GM21723 (cell line): ENCODE results near the gene ALCAM.

Source experiments
- ATAC-seq: cut with Tn5 transposase; IDR thresholded peaks from one replicate; pipeline ENCODE4 v1.9.1; 2021; ENCODE audit warnings: mild to moderate bottlenecking, moderate library complexity; ENCODE audit not compliant: unreplicated experiment

Gene ALCAM

DNA sequence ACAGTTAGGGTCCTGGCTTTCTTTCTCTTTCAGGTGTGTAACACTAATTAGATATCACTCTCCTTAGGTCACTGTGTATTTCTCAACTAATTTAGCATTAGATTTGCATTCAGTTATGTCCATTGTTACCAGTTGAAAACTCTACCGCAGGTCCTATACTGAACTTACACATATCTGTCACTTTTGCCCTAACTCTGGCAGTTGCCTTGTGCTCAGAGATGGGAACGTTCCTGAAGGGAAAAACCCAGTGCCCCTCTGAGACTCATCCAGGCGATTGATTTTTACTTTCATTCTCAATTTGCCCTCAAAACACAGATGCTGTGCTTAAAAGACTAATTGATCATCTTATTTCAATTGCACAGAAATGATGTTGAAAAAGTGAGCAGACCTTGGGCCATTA lies 249.1 kb downstream of the ALCAM start:
- no peak for ATAC-seq

DNA sequence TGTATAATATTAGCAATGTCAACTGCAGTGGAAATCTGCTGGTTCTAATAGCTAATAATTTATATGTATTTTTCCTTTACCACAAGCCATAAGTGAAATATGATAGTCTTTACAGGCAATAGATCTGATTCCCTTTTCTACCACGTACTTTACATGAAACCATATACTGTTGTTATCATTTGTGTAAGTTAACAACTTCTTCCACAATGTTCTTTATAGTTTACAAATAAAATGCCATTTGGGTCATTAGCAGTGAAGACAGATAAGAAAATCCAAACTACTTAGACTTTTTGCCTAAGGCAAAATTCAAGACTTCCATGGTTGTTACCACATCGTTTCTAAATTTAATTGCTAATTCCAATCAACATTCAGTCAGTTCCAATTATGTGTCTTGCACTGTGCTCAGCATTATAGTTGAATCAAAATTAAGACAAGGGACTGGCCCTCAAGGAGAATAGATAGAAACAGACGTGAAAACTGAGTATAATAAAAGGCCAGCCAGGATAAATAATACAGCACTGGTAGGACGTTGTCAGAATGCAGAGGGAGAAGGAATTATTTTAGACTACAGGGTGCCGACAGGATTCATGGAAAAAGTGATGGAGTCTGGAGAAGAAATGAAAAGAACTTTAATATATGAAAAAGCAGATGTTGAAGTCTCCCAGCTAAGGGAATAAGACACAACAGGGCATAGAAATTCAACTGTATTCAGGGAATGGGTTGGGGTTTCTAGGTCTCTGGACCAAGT lies 249.8 kb downstream of the ALCAM start:
- ATAC-seq, result no peak

GRCh38 chr3:105618556-105618955 lies 251.8 kb downstream of the ALCAM start:
- no peak for ATAC-seq

GRCh38 chr3:105619651-105620050 lies 252.9 kb downstream of the ALCAM start:
- ATAC-seq, result no peak

- ATAC-seq, result no peak
Measured at GRCh38 chr3:105620236-105620635, 253.5 kb downstream of the ALCAM start.

- ATAC-seq, result no peak
Measured at GRCh38 chr3:105622169-105622568, 255.5 kb downstream of the ALCAM start.
